ENCODE data around the gene PPME1.

DNA sequence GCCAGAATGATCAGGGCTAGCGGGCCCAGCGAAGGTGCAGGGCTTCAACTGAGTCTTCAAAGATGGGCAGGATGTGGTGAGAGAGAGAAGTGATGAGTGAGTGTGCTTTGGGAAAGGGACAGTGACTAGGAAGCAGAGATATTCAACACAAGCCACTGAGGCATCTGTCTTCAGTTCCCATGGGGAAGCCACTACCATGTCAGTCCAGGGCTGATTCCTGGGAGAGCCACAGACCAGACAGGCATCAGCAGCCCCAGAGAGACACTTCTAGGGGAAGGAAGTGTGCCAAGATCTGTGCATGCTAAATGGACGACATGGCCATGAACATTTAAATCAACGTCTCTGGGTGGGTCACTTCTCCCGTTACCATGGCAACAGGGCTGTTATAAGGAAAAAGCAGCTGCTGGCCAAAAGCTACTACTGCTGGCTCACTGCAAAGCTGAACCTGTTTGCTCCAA, 111.9 kb downstream of the PPME1 start:
- TF ChIP-seq, protein P1, sequence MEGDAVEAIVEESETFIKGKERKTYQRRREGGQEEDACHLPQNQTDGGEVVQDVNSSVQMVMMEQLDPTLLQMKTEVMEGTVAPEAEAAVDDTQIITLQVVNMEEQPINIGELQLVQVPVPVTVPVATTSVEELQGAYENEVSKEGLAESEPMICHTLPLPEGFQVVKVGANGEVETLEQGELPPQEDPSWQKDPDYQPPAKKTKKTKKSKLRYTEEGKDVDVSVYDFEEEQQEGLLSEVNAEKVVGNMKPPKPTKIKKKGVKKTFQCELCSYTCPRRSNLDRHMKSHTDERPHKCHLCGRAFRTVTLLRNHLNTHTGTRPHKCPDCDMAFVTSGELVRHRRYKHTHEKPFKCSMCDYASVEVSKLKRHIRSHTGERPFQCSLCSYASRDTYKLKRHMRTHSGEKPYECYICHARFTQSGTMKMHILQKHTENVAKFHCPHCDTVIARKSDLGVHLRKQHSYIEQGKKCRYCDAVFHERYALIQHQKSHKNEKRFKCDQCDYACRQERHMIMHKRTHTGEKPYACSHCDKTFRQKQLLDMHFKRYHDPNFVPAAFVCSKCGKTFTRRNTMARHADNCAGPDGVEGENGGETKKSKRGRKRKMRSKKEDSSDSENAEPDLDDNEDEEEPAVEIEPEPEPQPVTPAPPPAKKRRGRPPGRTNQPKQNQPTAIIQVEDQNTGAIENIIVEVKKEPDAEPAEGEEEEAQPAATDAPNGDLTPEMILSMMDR (IDR thresholded peaks at IDR 0.05): no peak
- no peak for TF ChIP-seq POLR2A (IDR thresholded peaks at IDR 0.05)

Measured in vagina (tissue), 2 donors.